ENCODE data around the gene ZNF608.

GRCh38 chr5:124738681-124739633, 7.5 kb downstream of the ZNF608 start:
- TF ChIP-seq CTCF (conservative IDR thresholded peaks at IDR 0.05; ENCODE audit: low read length) = peak; percentile 65
- no peak for TF ChIP-seq EZH2phosphoT487 (IDR thresholded peaks at IDR 0.05; ENCODE audit: borderline replicate concordance, low read depth, low read length)
